AG04449 (cell line): ENCODE data around the gene RPL37A.

Source experiments
- CTCF ChIA-PET: fragments of 350-600 bp; formaldehyde crosslinking; extraction: SDS; loops from one replicate; lab custom pipeline; 2021; ENCODE audit warnings: antibody characterized with exemption; lab: Yijun Ruan, JAX
- POLR2A ChIA-PET: fragments of 400-600, 350-600 bp; formaldehyde crosslinking; extraction: SDS; loops from one replicate; lab custom pipeline; 2020; ENCODE audit warnings: antibody characterized with exemption, inconsistent platforms; lab: Yijun Ruan, JAX
- DNase-seq: peaks from one replicate; pipeline ENCODE4 v3.0.0-alpha.2; 2010; ENCODE audit warnings: low read depth, low spot score
- H3K4me3 ChIP-seq: 2 replicates; pipeline ENCODE4 v1.5.1; 2011; ENCODE audit warnings: low read depth, mild to moderate bottlenecking, control low read depth, low read length
- CTCF ChIP-seq: IDR thresholded peaks from one replicate; pipeline ENCODE4 v1.5.1; 2011; ENCODE audit warnings: mild to moderate bottlenecking, moderate library complexity, low read length, control low read depth, inconsistent platforms; ENCODE audit not compliant: insufficient read depth; ENCODE audit errors: missing control alignments

Gene RPL37A

GRCh38 chr2:216499641-216500218, 1.1 kb downstream of the RPL37A start:
- no peak for TF ChIP-seq CTCF
- no peak for DNase-seq
- ChIA-PET POLR2A (no interaction called here), CTCF (interaction anchor here (1.5 kb wide), 1 partner anchor 20 kb away, joined by 3 read pairs; no protein-coding TSS in a partner anchor)
- peak overlapping the region; percentile 90 for H3K4me3 ChIP-seq

GRCh38 chr2:216500572-216500971, 1.9 kb downstream of the RPL37A start:
- TF ChIP-seq CTCF: no peak
- peak overlapping the region; percentile 90 for H3K4me3 ChIP-seq
- no peak for DNase-seq
- ChIA-PET POLR2A (no interaction called here), CTCF (interaction anchor here (1.5 kb wide), 1 partner anchor 20 kb away, joined by 3 read pairs; no protein-coding TSS in a partner anchor)

GRCh38 chr2:216501854-216502253, 3.2 kb downstream of the RPL37A start:
- TF ChIP-seq CTCF: no peak
- H3K4me3 ChIP-seq: no peak overlapping the region

GRCh38 chr2:216502381-216503158, 3.9 kb downstream of the RPL37A start:
- ChIA-PET CTCF (interaction anchor here (1.6 to 10.3 kb wide), 2 partner anchors 16 to 164 kb away, joined by 4 to 93 read pairs; no protein-coding TSS in a partner anchor), POLR2A (interaction anchor here (1.0 kb wide), 1 partner anchor 18 kb away, joined by 3 read pairs; no protein-coding TSS in a partner anchor)
- no peak overlapping the region for H3K4me3 ChIP-seq
- no peak for TF ChIP-seq CTCF
- no peak for DNase-seq

More at GRCh38 chr2:216501854-216502253, 3.2 kb downstream of the RPL37A start:
- POLR2A ChIA-PET: no interaction called here
- no peak for DNase-seq
- CTCF ChIA-PET: interaction anchor here (0.8 to 10.3 kb wide), 2 partner anchors 16 to 165 kb away, joined by 4 to 93 read pairs; no protein-coding TSS in a partner anchor

GRCh38 chr2:216503159-216503629, 4.5 kb downstream of the RPL37A start:
- ChIA-PET POLR2A (interaction anchor here (1.0 kb wide), 1 partner anchor 18 kb away, joined by 3 read pairs; no protein-coding TSS in a partner anchor), CTCF (interaction anchor here (1.6 to 10.3 kb wide), 2 partner anchors 15 to 164 kb away, joined by 4 to 93 read pairs; no protein-coding TSS in a partner anchor)
- H3K4me3 ChIP-seq: no peak overlapping the region
- no peak for DNase-seq
- no peak for TF ChIP-seq CTCF
